Right atrium auricular region (tissue), 2 donors: ENCODE measurements around the gene CORIN. TPM values are rescaled to one million over a fixed set of nuclear protein-coding genes. Genes with fewer than 3 reads are reported as not detected.

Source experiments
- DNase-seq: peaks from one replicate; pipeline ENCODE4 v3.0.0-alpha.2; 2019; ENCODE audit warnings: low spot score
- H3K27ac ChIP-seq, 2 donors: fragments of 200-600 bp; sonication (generic); 1 replicate in 1 of 2; 2 replicates in 1 of 2; pipeline ENCODE4 v1.5.1; 2016 to 2019
- H3K27me3 ChIP-seq, 2 donors: fragments of 200-600 bp; sonication (generic); one replicate each; pipeline versions ENCODE4 v1.5.1 to v1.6.0; 2017 to 2019
- H3K36me3 ChIP-seq: fragments of 200-600 bp; sonication (generic); one replicate; pipeline ENCODE4 v1.5.1; 2016
- H3K4me1 ChIP-seq, 2 donors: fragments of 200-600 bp; sonication (generic); one replicate each; pipeline versions ENCODE4 v1.5.1 to v1.6.0; 2017 to 2019
- H3K4me3 ChIP-seq, 2 donors: fragments of 200-600 bp; sonication (generic); 1 replicate in 1 of 2; 2 replicates in 1 of 2; pipeline ENCODE4 v1.5.1; 2017 to 2019; ENCODE audit warnings: mild to moderate bottlenecking in 1 of 2, moderate library complexity in 1 of 2
- H3K9me3 ChIP-seq, 2 donors: fragments of 200-600 bp; sonication (generic); one replicate each; pipeline ENCODE4 v1.5.1; 2019
- CTCF ChIP-seq, 2 donors: fragments of 200-600 bp; sonication (generic); IDR thresholded peaks; one replicate each; pipeline ENCODE4 v1.5.1; 2019; ENCODE audit warnings: antibody characterized with exemption in 2 of 2
- total RNA-seq, 2 donors: library from RNA; depleted of rRNA; stranded (reverse); fragments of >200 nt; gene quantifications; one replicate each; pipeline ENCODE4 v1.1.0, GENCODE V29; 2016

The CORIN gene
- total RNA-seq, 2 donors from 2014 or later = 42.3 to 180 TPM

GRCh38 chr4:47839259-47839658 is 1.4 kb upstream of the CORIN start:
- peaks cover 7% of the 10 kb centered on the region for H3K36me3 ChIP-seq
- DNase-seq = peak; percentile 76
- peaks cover 0 to 43% of the 10 kb centered on the region in 2 donors for H3K4me1 ChIP-seq
- no peaks in the 10 kb centered on the region for H3K27me3 ChIP-seq
- H3K4me3 ChIP-seq = no peak overlapping the region
- TF ChIP-seq CTCF (IDR thresholded peaks at IDR 0.05) = peak; percentile 37 to 62
- H3K9me3 ChIP-seq = no peaks in the 10 kb centered on the region
- peak overlapping the region; percentile 37 to 85 for H3K27ac ChIP-seq

- H3K27ac ChIP-seq = peak overlapping the region; percentile 72 to 85
- H3K9me3 ChIP-seq = no peaks in the 10 kb centered on the region
- H3K4me3 ChIP-seq = peak overlapping the region; percentile 58 to 63
- TF ChIP-seq CTCF (IDR thresholded peaks at IDR 0.05) = no peak
- DNase-seq = no peak
- H3K36me3 ChIP-seq = peaks cover 2% of the 10 kb centered on the region
- no peaks in the 10 kb centered on the region for H3K27me3 ChIP-seq
- peaks cover 0 to 43% of the 10 kb centered on the region in 2 donors for H3K4me1 ChIP-seq
Measured at GRCh38 chr4:47838445-47838844, 578 bp upstream of the CORIN start.

- no peak for TF ChIP-seq CTCF (IDR thresholded peaks at IDR 0.05)
- no peak for DNase-seq
- Histone ChIP-seq H3K9me3 (peaks cover 0 to 7% of the 10 kb centered on the region in 2 donors), H3K27ac (peak overlapping the region; percentile 72 to 85), H3K36me3 (no peaks in the 10 kb centered on the region), H3K27me3 (no peaks in the 10 kb centered on the region), H3K4me1 (peaks cover 0 to 43% of the 10 kb centered on the region in 2 donors), H3K4me3 (peak overlapping the region; percentile 58 to 63)
Measured at GRCh38 chr4:47837094-47837907, 566 bp downstream of the CORIN start.

GRCh38 chr4:47836641-47837093 is 1.2 kb downstream of the CORIN start:
- H3K27me3 ChIP-seq = no peaks in the 10 kb centered on the region
- TF ChIP-seq CTCF (IDR thresholded peaks at IDR 0.05) = peak; percentile 60 to 79
- H3K27ac ChIP-seq = peak overlapping the region; percentile 72 to 85
- H3K4me1 ChIP-seq = peaks cover 0 to 43% of the 10 kb centered on the region in 2 donors
- H3K9me3 ChIP-seq = peaks cover 0 to 7% of the 10 kb centered on the region in 2 donors
- no peaks in the 10 kb centered on the region for H3K36me3 ChIP-seq
- DNase-seq = peak; percentile 91
- H3K4me3 ChIP-seq = peak overlapping the region; percentile 58 to 63

- TF ChIP-seq CTCF (IDR thresholded peaks at IDR 0.05) = no peak
- Histone ChIP-seq H3K27me3 (no peaks in the 10 kb centered on the region), H3K4me3 (peak overlapping the region; percentile 58 to 63), H3K4me1 (peaks cover 0 to 43% of the 10 kb centered on the region in 2 donors), H3K9me3 (peaks cover 0 to 7% of the 10 kb centered on the region in 2 donors), H3K36me3 (no peaks in the 10 kb centered on the region), H3K27ac (peak overlapping the region; percentile 72 to 85)
- DNase-seq = no peak
Measured at GRCh38 chr4:47835494-47835893, 2.4 kb downstream of the CORIN start.
